Sciatic nerve (tissue), 1 donor: ENCODE results near the gene MAP4K4. TPM values are rescaled to one million over a fixed set of nuclear protein-coding genes. Genes with fewer than 3 reads are reported as not detected.

ENCODE experiments used
- total RNA-seq: library from RNA; stranded (reverse); fragmentation: NEBNext Ultra II Directional; extraction: Animal tissue kit (Norgen Biotek cat#: 25700); gene quantifications from one replicate; pipeline ENCODE4 v1.2.1, GENCODE V29; 2021
- donor health status: DM: no; HTN: no; CAD: no.

Gene MAP4K4
- total RNA-seq, 1 donor from 2014 or later: 140 TPM

Other genes with a start within 250 kb of the MAP4K4 start
- 6.5 TPM for gene RFX8, start 222.6 kb upstream of the MAP4K4 start, total RNA-seq